Measurements from ENCODE around the gene MMP2. TPM values are rescaled to one million over a fixed set of nuclear protein-coding genes. Genes with fewer than 3 reads are reported as not detected.

The MMP2 gene
- 231 and 305 TPM in 2 replicates for total RNA-seq (2014; rRNA removed; shearing (Covaris generic))

- Histone ChIP-seq H3K4me3 (peak within 1 kb of the TSS; percentile 89), H3K27ac (peak within 1 kb of the TSS; percentile 54), H3K4me1 (replicated peaks) (peaks cover 32% of the 10 kb centered on the region), H3K27me3 (replicated peaks) (no peaks in the 10 kb centered on the region), H3K36me3 (peaks cover 29% of the 10 kb centered on the region), H3K9me3 (replicated peaks) (no peaks in the 10 kb centered on the region)
- peak; percentile 42 to 82 for DNase-seq (ENCODE audit: low read depth in 1 of 2, low spot score in 2 of 2)
Observed at GRCh38 chr16:55478827-55479429, at the start of gene MMP2. Gene MMP2 (plus strand): TSS chr16:55479198. CDS start chr16:55479480, 282 bp downstream.

DNA sequence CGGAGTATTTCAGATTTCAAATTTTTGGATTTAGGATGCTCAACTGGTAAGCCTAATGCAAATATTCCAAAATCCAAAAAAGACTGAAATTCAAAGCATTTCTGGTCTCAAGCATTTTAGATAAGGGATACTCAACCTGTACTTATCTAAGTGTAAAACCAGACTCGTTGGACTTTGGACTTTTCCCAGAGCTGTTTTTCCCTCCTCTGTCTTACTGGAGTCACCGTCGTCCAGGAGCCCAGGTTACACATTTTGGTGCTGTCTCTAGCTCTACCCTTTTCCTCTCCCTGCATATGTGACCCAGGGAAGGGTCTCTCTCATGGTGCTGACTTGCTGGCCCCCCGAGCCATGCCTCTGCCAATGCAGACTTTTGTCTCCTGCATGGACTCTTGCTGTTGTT is 46.0 kb upstream of the MMP2 start:
- no peak overlapping the region for H3K27ac ChIP-seq
- no peaks in the 10 kb centered on the region for H3K4me1 ChIP-seq (replicated peaks)
- DNase-seq (ENCODE audit: low read depth in 1 of 2, low spot score in 2 of 2) = no peak
- H3K36me3 ChIP-seq = no peaks in the 10 kb centered on the region
- H3K27me3 ChIP-seq (replicated peaks) = peaks cover 24% of the 10 kb centered on the region
- no peak overlapping the region for H3K4me3 ChIP-seq
- H3K9me3 ChIP-seq (replicated peaks) = no peaks in the 10 kb centered on the region

DNA sequence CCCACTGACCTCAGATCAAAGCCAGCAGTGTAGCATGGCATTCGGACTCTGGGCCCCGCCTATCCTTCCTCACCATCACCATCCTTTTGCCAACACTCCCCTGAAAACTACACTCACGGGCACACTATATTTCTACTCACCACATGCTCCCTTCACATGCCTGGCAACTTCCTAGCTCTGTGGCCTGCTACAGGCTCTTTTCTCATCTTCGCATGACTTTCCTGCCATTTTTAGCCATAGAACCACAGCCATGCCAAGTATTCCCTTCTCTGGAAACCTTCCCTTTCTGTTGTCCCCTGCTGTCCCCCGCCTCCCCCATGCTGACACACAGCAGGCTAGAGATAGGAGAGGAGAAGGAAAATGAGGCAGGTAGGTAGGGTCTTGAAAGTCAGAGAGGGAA is 45.5 kb upstream of the MMP2 start:
- no peaks in the 10 kb centered on the region for H3K36me3 ChIP-seq
- H3K27me3 ChIP-seq (replicated peaks) = peaks cover 24% of the 10 kb centered on the region
- no peaks in the 10 kb centered on the region for H3K9me3 ChIP-seq (replicated peaks)
- DNase-seq (ENCODE audit: low read depth in 1 of 2, low spot score in 2 of 2) = no peak
- H3K4me1 ChIP-seq (replicated peaks) = no peaks in the 10 kb centered on the region
- no peak overlapping the region for H3K27ac ChIP-seq
- H3K4me3 ChIP-seq = no peak overlapping the region

- Histone ChIP-seq H3K27ac (no peak overlapping the region), H3K9me3 (replicated peaks) (no peaks in the 10 kb centered on the region), H3K4me1 (replicated peaks) (no peaks in the 10 kb centered on the region), H3K36me3 (no peaks in the 10 kb centered on the region), H3K4me3 (no peak overlapping the region), H3K27me3 (replicated peaks) (peaks cover 24% of the 10 kb centered on the region)
- DNase-seq (ENCODE audit: low read depth in 1 of 2, low spot score in 2 of 2) = no peak
Observed at GRCh38 chr16:55434000-55434399, 45.0 kb upstream of the MMP2 start.

- no peaks in the 10 kb centered on the region for H3K9me3 ChIP-seq (replicated peaks)
- peaks cover 29% of the 10 kb centered on the region for H3K27me3 ChIP-seq (replicated peaks)
- no peak overlapping the region for H3K27ac ChIP-seq
- H3K36me3 ChIP-seq = no peaks in the 10 kb centered on the region
- H3K4me3 ChIP-seq = no peak overlapping the region
- DNase-seq (ENCODE audit: low read depth in 1 of 2, low spot score in 2 of 2) = no peak
- no peaks in the 10 kb centered on the region for H3K4me1 ChIP-seq (replicated peaks)
Observed at GRCh38 chr16:55435387-55435786, 43.6 kb upstream of the MMP2 start.

DNA sequence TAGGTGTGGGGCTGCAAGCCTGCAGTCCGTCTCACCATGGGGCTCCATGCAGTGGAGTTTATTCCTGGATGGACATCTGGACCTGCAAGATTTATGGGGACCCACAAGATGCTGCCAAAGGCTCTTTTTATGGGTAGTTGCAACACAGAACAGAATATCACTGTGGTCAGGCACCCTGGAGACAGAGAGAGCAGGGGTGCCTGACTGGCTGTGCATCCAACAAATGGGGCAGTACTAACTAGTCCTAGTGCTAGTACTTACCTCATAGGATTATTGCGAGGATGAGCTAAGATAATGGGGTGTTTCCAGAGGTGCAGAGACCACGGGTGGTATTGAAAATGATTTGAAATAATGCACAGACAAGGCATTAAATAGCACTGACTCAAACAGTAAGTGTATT is 42.4 kb upstream of the MMP2 start:
- Histone ChIP-seq H3K9me3 (replicated peaks) (no peaks in the 10 kb centered on the region), H3K27me3 (replicated peaks) (peaks cover 29% of the 10 kb centered on the region), H3K27ac (no peak overlapping the region), H3K4me1 (replicated peaks) (no peaks in the 10 kb centered on the region), H3K4me3 (no peak overlapping the region), H3K36me3 (no peaks in the 10 kb centered on the region)
- DNase-seq (ENCODE audit: low read depth in 1 of 2, low spot score in 2 of 2) = no peak

DNA sequence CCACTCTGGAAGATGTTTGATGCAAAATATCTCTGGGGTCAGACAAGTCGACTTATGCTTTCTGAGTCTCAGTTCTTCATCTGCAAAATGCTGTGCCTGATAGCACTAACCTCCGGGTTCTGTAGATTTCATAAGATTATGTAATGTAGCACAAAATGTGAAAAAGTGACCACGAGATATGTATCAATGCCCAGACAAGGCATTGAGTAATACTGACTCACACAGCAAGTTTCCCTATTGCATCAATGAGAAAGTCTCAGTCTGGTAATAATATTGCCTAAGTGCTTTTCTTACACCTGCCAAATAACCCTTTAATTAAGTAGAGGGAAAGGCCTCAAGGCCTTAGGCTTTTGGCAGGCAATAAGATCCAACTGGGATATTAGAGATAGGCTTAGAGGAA is 41.4 kb upstream of the MMP2 start:
- no peak for DNase-seq (ENCODE audit: low read depth in 1 of 2, low spot score in 2 of 2)
- H3K4me1 ChIP-seq (replicated peaks) = no peaks in the 10 kb centered on the region
- peaks cover 24% of the 10 kb centered on the region for H3K27me3 ChIP-seq (replicated peaks)
- no peak overlapping the region for H3K4me3 ChIP-seq
- H3K9me3 ChIP-seq (replicated peaks) = no peaks in the 10 kb centered on the region
- H3K36me3 ChIP-seq = no peaks in the 10 kb centered on the region
- no peak overlapping the region for H3K27ac ChIP-seq

DNA sequence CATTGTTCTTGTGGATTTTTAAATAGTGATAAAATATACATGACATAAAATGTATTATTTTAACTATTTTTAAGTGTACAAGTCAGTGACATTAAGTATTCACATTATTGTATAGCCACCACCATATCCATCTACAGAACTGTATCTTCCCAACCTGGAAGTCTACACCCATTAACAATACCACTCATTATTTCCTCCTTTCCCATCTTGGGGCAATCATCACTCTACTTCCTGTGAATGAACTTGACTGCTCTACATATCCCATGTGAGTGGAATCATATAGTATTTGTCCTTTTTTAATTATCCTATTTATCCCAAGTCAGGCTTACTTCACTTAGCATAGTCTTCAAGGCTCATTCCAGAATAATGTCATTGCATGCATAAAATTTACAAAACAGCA is 40.7 kb upstream of the MMP2 start:
- Histone ChIP-seq H3K4me3 (no peak overlapping the region), H3K27ac (no peak overlapping the region), H3K4me1 (replicated peaks) (no peaks in the 10 kb centered on the region), H3K36me3 (no peaks in the 10 kb centered on the region), H3K9me3 (replicated peaks) (no peaks in the 10 kb centered on the region), H3K27me3 (replicated peaks) (peaks cover 20% of the 10 kb centered on the region)
- DNase-seq (ENCODE audit: low read depth in 1 of 2, low spot score in 2 of 2) = no peak

GRCh38 chr16:55439101-55439690 is 39.8 kb upstream of the MMP2 start:
- no peak for DNase-seq (ENCODE audit: low read depth in 1 of 2, low spot score in 2 of 2)
- Histone ChIP-seq H3K9me3 (replicated peaks) (no peaks in the 10 kb centered on the region), H3K27me3 (replicated peaks) (peaks cover 17% of the 10 kb centered on the region), H3K4me1 (replicated peaks) (no peaks in the 10 kb centered on the region), H3K4me3 (no peak overlapping the region), H3K27ac (no peak overlapping the region), H3K36me3 (no peaks in the 10 kb centered on the region)

- no peaks in the 10 kb centered on the region for H3K36me3 ChIP-seq
- no peak for DNase-seq (ENCODE audit: low read depth in 1 of 2, low spot score in 2 of 2)
- H3K4me1 ChIP-seq (replicated peaks) = no peaks in the 10 kb centered on the region
- no peaks in the 10 kb centered on the region for H3K9me3 ChIP-seq (replicated peaks)
- H3K27ac ChIP-seq = no peak overlapping the region
- peaks cover 6% of the 10 kb centered on the region for H3K27me3 ChIP-seq (replicated peaks)
- no peak overlapping the region for H3K4me3 ChIP-seq
Observed at GRCh38 chr16:55443434-55444346, 35.3 kb upstream of the MMP2 start.

DNA sequence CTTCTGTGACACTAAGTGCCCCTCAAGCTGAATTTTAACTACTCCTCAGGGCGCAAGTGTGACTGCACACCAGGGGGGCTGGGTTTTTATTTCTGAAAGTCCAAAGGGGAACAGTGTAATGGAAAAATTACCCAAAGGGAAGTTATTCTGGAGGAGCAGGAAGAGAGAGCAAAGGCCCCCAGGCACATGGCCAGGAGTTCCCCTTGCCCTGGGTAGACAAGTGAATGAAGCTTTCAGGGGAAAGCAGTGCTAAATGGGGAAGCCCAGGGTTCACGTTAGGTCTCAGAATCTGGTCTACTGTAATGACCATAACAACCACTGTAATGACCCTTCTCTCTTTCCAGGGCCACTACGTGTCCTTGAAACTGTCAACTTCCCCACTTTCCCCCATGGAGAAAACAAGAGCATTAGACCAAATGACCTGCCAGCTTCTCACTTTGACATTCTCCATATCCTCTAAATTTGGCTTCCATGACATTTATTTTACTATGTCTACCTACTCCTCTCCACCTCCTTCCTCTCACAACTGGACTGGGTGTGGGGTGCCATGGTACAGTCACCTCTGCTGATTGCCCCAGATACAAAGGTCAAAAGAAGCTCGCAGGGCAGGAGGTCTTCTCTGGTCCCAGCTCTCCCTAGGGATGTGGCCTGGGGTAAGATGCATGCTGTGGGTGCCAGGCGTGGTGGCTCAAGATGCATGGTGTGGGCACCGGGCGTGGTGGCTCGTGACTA is 34.1 kb upstream of the MMP2 start:
- Histone ChIP-seq H3K27ac (no peak overlapping the region), H3K4me3 (no peak overlapping the region), H3K4me1 (replicated peaks) (no peaks in the 10 kb centered on the region), H3K27me3 (replicated peaks) (peaks cover 4% of the 10 kb centered on the region), H3K36me3 (no peaks in the 10 kb centered on the region), H3K9me3 (replicated peaks) (no peaks in the 10 kb centered on the region)
- DNase-seq (ENCODE audit: low read depth in 1 of 2, low spot score in 2 of 2) = no peak

DNA sequence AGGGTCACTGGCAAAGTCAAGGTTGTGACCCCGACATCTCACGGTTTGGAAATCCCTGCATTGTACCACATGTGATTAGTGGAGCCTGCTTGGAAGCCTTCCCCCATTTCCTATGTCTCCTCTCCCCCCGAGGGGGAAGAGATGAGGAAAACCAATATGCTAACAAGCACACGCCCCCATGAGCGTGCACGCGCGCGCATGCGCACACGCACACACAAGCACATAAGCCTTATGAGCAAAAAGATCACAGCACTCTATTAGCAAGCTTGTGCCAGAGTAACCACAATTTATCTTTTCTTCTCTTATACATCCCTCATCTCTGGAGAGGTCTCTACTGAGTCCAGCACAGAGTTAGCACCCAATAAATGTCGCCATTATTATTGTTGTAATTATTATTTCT is 31.8 kb upstream of the MMP2 start:
- H3K9me3 ChIP-seq (replicated peaks) = no peaks in the 10 kb centered on the region; the same call in 1 of the 2 replicates
- H3K4me1 ChIP-seq (replicated peaks) = no peaks in the 10 kb centered on the region
- H3K27me3 ChIP-seq (replicated peaks) = peaks cover 11% of the 10 kb centered on the region; the same call in 1 of the 2 replicates
- no peak overlapping the region for H3K27ac ChIP-seq
- H3K36me3 ChIP-seq = no peaks in the 10 kb centered on the region
- H3K4me3 ChIP-seq = no peak overlapping the region
- no peak for DNase-seq (ENCODE audit: low read depth in 1 of 2, low spot score in 2 of 2)

- no peak for DNase-seq (ENCODE audit: low read depth in 1 of 2, low spot score in 2 of 2)
- Histone ChIP-seq H3K27ac (no peak overlapping the region), H3K27me3 (replicated peaks) (peaks cover 22% of the 10 kb centered on the region; the same call in 1 of the 2 replicates), H3K4me1 (replicated peaks) (no peaks in the 10 kb centered on the region), H3K36me3 (no peaks in the 10 kb centered on the region), H3K9me3 (replicated peaks) (no peaks in the 10 kb centered on the region; the same call in 1 of the 2 replicates), H3K4me3 (no peak overlapping the region)
Observed at GRCh38 chr16:55452996-55453395, 26.0 kb upstream of the MMP2 start.

Data from SJSA1 (cell line).